SK-N-SH treated with all-trans-retinoic acid at 6 μM for 48 hours (cell line): ENCODE results near the gene PSD2.

Experiments used
- ATAC-seq: fragments of 200-7000 bp; cut with Tn5 transposase; 3 replicates; pipeline ENCODE4 v1.9.1; 2020; ENCODE audit warnings: mild to moderate bottlenecking, moderate library complexity
- ARNTL ChIP-seq: fragments of 450-650 bp; formaldehyde crosslinking; IDR thresholded peaks from 2 replicates; pipeline ENCODE4 v1.5.0; 2020; ENCODE audit warnings: low read depth, mild to moderate bottlenecking, moderate library complexity, borderline replicate concordance
- BACH2 ChIP-seq: fragments of 250-450 bp; sonication (Bioruptor Pico); IDR thresholded peaks from 2 replicates; pipeline ENCODE4 v1.9.0; 2021; ENCODE audit warnings: mild to moderate bottlenecking, borderline replicate concordance
- CREB5 ChIP-seq: fragments of 250-450 bp; sonication (Bioruptor Pico); IDR thresholded peaks from 2 replicates; pipeline ENCODE4 v1.5.1; 2020; ENCODE audit warnings: low read depth, mild to moderate bottlenecking, moderate library complexity
- CSDC2 ChIP-seq: fragments of 250-450 bp; sonication (Bioruptor Pico); IDR thresholded peaks from 2 replicates; pipeline ENCODE4 v1.5.0; 2020; ENCODE audit warnings: mild to moderate bottlenecking, moderate library complexity
- CSRNP3 ChIP-seq: fragments of 250-450 bp; sonication (Bioruptor Pico); IDR thresholded peaks from 2 replicates; pipeline ENCODE4 v1.5.1; 2021; ENCODE audit warnings: mild to moderate bottlenecking, moderate library complexity
- ESRRG ChIP-seq: fragments of 250-450 bp; sonication (Bioruptor Pico); IDR thresholded peaks from 2 replicates; pipeline ENCODE4 v1.6.1; 2021; ENCODE audit warnings: mild to moderate bottlenecking
- GLIS3 ChIP-seq: fragments of 250-450 bp; sonication (Bioruptor Pico); IDR thresholded peaks from 2 replicates; pipeline ENCODE4 v1.5.0; 2020; ENCODE audit warnings: mild to moderate bottlenecking, moderate library complexity
- ISL1 ChIP-seq: fragments of 250-450 bp; sonication (Bioruptor Pico); IDR thresholded peaks from 2 replicates; pipeline ENCODE4 v2.1.2; 2022; ENCODE audit warnings: mild to moderate bottlenecking, moderate library complexity
- PATZ1 ChIP-seq: fragments of 250-450 bp; sonication (Bioruptor Pico); IDR thresholded peaks from 2 replicates; pipeline ENCODE4 v1.8.0; 2020; ENCODE audit warnings: mild to moderate bottlenecking, moderate library complexity, borderline replicate concordance
- PPARA ChIP-seq: fragments of 250-450 bp; sonication (Bioruptor Pico); IDR thresholded peaks from 2 replicates; pipeline ENCODE4 v1.5.0; 2020; ENCODE audit warnings: mild to moderate bottlenecking, borderline replicate concordance
- RARB ChIP-seq: fragments of 250-450 bp; sonication (Bioruptor Pico); IDR thresholded peaks from 2 replicates; pipeline ENCODE4 v1.8.0; 2021; ENCODE audit warnings: mild to moderate bottlenecking, moderate library complexity
- SNAI2 ChIP-seq: fragments of 250-450 bp; sonication (Bioruptor Pico); IDR thresholded peaks from 2 replicates; pipeline ENCODE4 v1.5.0; 2020; ENCODE audit warnings: mild to moderate bottlenecking, moderate library complexity
- TCF4 ChIP-seq: fragments of 250-450 bp; sonication (Bioruptor Pico); IDR thresholded peaks from 2 replicates; pipeline ENCODE4 v1.8.0; 2021; ENCODE audit warnings: mild to moderate bottlenecking, moderate library complexity, borderline replicate concordance
- TOX ChIP-seq: fragments of 250-450 bp; sonication (Bioruptor Pico); IDR thresholded peaks from 2 replicates; pipeline ENCODE4 v1.8.0; 2021; ENCODE audit warnings: mild to moderate bottlenecking, moderate library complexity, borderline replicate concordance
- TSHZ2 ChIP-seq: fragments of 250-450 bp; sonication (Bioruptor Pico); IDR thresholded peaks from 2 replicates; pipeline ENCODE4 v1.5.0; 2020; ENCODE audit warnings: mild to moderate bottlenecking, moderate library complexity
- ZFP3 ChIP-seq: fragments of 250-450 bp; sonication (Bioruptor Pico); IDR thresholded peaks from 2 replicates; pipeline ENCODE4 v1.5.0; 2020; ENCODE audit warnings: mild to moderate bottlenecking, moderate library complexity
- ZFP30 ChIP-seq: fragments of 450-650 bp; formaldehyde crosslinking; IDR thresholded peaks from 2 replicates; pipeline ENCODE4 v1.5.0; 2022; ENCODE audit warnings: mild to moderate bottlenecking, moderate library complexity
- ZNF565 ChIP-seq: fragments of 450-650 bp; formaldehyde crosslinking; conservative IDR thresholded peaks from 2 replicates; pipeline ENCODE4 v1.5.0; 2020; ENCODE audit warnings: low read depth, mild to moderate bottlenecking, moderate library complexity
- ZNF70 ChIP-seq: fragments of 450-650 bp; formaldehyde crosslinking; IDR thresholded peaks from 2 replicates; pipeline ENCODE4 v1.5.0; 2020; ENCODE audit warnings: mild to moderate bottlenecking, moderate library complexity
- ZNF8 ChIP-seq: fragments of 450-650 bp; formaldehyde crosslinking; IDR thresholded peaks from 2 replicates; pipeline ENCODE4 v1.5.0; 2020; ENCODE audit warnings: mild to moderate bottlenecking, moderate library complexity

The PSD2 gene

GRCh38 chr5:139838381-139839197 is 43.0 kb downstream of the PSD2 start:
- no peak for ATAC-seq
- TF ChIP-seq PATZ1: no peak
- TF ChIP-seq, all 23 proteins: peak for 0

GRCh38 chr5:139839232-139839815 is 43.7 kb downstream of the PSD2 start:
- TF ChIP-seq ARNTL (CRISPR knock-in tag) (no peak), ZNF8 (CRISPR knock-in tag) (no peak), CREB5 (no peak), PATZ1 (no peak), ZFP30 (CRISPR knock-in tag) (no peak), BACH2 (CRISPR knock-in tag) (no peak), RARB (CRISPR knock-in tag) (no peak), CSRNP3 (no peak)
- ATAC-seq: no peak

- ATAC-seq: no peak
- no peak for TF ChIP-seq CSRNP3
- no peak for TF ChIP-seq ZNF565 (CRISPR knock-in tag)
- TF ChIP-seq RARB (CRISPR knock-in tag): no peak
- no peak for TF ChIP-seq ISL1
Observed at GRCh38 chr5:139839918-139840317, 44.3 kb downstream of the PSD2 start.

GRCh38 chr5:139841549-139841948 is 45.9 kb downstream of the PSD2 start:
- ATAC-seq: no peak
- TF ChIP-seq PATZ1 (no peak), ZFP30 (CRISPR knock-in tag) (no peak), ZNF70 (CRISPR knock-in tag) (no peak), BACH2 (CRISPR knock-in tag) (no peak), TSHZ2 (CRISPR knock-in tag) (no peak), ESRRG (CRISPR knock-in tag) (no peak), CSDC2 (CRISPR knock-in tag) (no peak), ZNF565 (CRISPR knock-in tag) (no peak), TOX (CRISPR knock-in tag) (no peak), RARB (CRISPR knock-in tag) (no peak), SNAI2 (CRISPR knock-in tag) (no peak), GLIS3 (CRISPR knock-in tag) (no peak), ARNTL (CRISPR knock-in tag) (no peak), ISL1 (no peak), ZFP3 (CRISPR knock-in tag) (no peak), PPARA (CRISPR knock-in tag) (no peak), ZNF8 (CRISPR knock-in tag) (no peak), CREB5 (no peak), TCF4 (CRISPR knock-in tag) (no peak)
